ENCODE measurements around the gene TAX1BP3. TPM values are rescaled to one million over a fixed set of nuclear protein-coding genes. Genes with fewer than 3 reads are reported as not detected.

Gene TAX1BP3
- total RNA-seq, 5 donors from 2014 or later (not counting 1 experiment from before 2014, with no cell fraction given), result 9.1 to 15.3 (median 14.6) TPM

DNA sequence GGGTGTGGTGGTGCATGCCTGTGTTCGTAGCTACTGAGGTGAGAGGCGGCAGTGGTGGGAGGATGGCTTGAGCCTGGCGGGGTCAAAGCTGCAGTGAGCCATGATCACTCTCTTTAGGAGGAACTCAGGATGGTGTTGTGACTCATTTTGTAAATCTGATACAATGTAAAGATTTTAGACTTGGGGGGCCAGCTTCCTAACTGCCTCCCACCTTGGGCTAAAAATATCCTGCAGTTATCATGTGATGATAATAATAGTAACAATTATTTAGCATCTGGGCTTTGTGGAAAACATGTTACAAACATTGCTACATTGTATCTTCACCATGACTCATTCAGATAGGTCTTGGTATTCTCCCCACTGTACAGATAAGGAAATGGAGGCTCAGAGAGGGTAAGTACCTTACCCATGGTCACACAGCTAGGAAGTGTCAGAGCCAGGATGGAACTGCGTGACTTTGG is 24.5 kb downstream of the TAX1BP3 start:
- Histone ChIP-seq H3K4me3 (ENCODE audit: control insufficient read depth in 1 of 2, extremely low read depth in 1 of 2, low read length in 1 of 2) (no peak overlapping the region), H3K9me3 (no peaks in the 10 kb centered on the region), H3K4me1 (ENCODE audit: control insufficient read depth in 1 of 2, extremely low read depth in 1 of 2, insufficient read depth in 2 of 2, low read length in 2 of 2) (peaks cover 0 to 3% of the 10 kb centered on the region in 2 experiments), H3K27me3 (replicated peaks in 1 of 2; ENCODE audit: control insufficient read depth in 2 of 2, extremely low read depth in 1 of 2, insufficient read depth in 2 of 2, low read length in 1 of 2) (no peaks in the 10 kb centered on the region), H3K36me3 (ENCODE audit: control insufficient read depth in 2 of 2, extremely low read depth in 1 of 2, insufficient read depth in 1 of 2, low read length in 1 of 2) (peaks cover 0 to 4% of the 10 kb centered on the region in 2 donors), H3K27ac (ENCODE audit: low read length) (no peak overlapping the region)
- no peak overlapping the region for H3K4me3 Mint-ChIP-seq
- no peaks in the 10 kb centered on the region for H3K27me3 Mint-ChIP-seq
- peaks cover 19% of the 10 kb centered on the region for H3K36me3 Mint-ChIP-seq
- H3K9me3 Mint-ChIP-seq, result no peaks in the 10 kb centered on the region
- POLR2A ChIA-PET, result no interaction called here
- WGBS (ENCODE audit: insufficient coverage), result 92% methylated on average over 3 of the region's 4 CpGs
- H3K4me1 Mint-ChIP-seq, result peaks cover 0 to 7% (median 0%) of the 10 kb centered on the region in 3 donors
- CTCF ChIA-PET, result no interaction called here
- ATAC-seq (replicated peaks in 1 of 4) (no peak), DNase-seq (no peak)
- no peak overlapping the region for H3K27ac Mint-ChIP-seq

DNA sequence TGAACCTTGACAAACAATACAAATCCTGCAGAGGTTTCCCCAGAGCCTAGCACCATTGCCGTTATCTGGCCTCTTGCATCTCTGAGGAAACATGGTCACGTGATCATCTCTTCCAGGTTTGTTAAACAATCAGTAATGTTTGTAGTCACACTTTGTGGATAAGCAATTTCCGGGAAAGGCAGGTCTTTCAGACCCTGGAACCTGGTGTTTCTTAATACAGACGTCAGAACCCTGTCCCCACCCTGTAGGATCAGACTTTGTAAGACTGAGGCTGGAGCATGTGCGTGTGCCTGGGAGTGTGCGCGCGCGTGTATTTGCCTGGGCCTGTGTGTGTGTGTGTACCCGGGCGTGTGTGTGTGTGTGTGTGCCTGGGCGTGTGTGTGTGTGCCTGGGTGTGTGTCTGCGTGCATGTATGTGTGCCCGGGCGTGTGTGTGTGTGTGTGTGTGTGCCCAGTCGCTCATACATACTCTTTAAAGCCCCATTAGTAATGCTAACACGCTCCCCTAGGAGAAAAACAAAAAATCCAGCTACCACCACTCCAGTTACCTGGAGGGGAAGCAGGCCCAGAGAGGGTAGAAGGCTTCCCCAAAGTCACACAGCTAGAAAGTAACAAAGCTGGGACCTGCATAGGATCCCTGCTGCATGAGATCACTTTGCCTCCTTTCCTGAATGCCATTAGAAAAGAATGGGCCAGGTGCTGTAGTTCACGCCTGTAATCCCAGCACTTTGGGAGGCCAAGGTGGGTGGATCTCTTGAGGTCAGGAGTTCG is 26.5 kb downstream of the TAX1BP3 start:
- Mint-ChIP-seq H3K36me3 (peaks cover 15% of the 10 kb centered on the region), H3K27me3 (no peaks in the 10 kb centered on the region), H3K4me1 (peaks cover 10 to 16% (median 11%) of the 10 kb centered on the region in 3 donors), H3K27ac (no peak overlapping the region), H3K9me3 (no peaks in the 10 kb centered on the region), H3K4me3 (no peak overlapping the region)
- WGBS (ENCODE audit: insufficient coverage), result 95% methylated on average over 4 of the region's 19 CpGs
- H3K9me3 ChIP-seq, result no peaks in the 10 kb centered on the region
- POLR2A ChIA-PET, result no interaction called here
- no peaks in the 10 kb centered on the region for H3K27me3 ChIP-seq (replicated peaks in 1 of 2; ENCODE audit: control insufficient read depth in 2 of 2, extremely low read depth in 1 of 2, insufficient read depth in 2 of 2, low read length in 1 of 2)
- DNase-seq (no peak), ATAC-seq (replicated peaks in 1 of 4) (no peak)
- no peak overlapping the region for H3K4me3 ChIP-seq (ENCODE audit: control insufficient read depth in 1 of 2, extremely low read depth in 1 of 2, low read length in 1 of 2)
- H3K4me1 ChIP-seq (ENCODE audit: control insufficient read depth in 1 of 2, extremely low read depth in 1 of 2, insufficient read depth in 2 of 2, low read length in 2 of 2), result peaks cover 0 to 10% of the 10 kb centered on the region in 2 experiments
- no peak overlapping the region for H3K27ac ChIP-seq (ENCODE audit: low read length)
- CTCF ChIA-PET, result no interaction called here
- H3K36me3 ChIP-seq (ENCODE audit: control insufficient read depth in 2 of 2, extremely low read depth in 1 of 2, insufficient read depth in 1 of 2, low read length in 1 of 2), result no peaks in the 10 kb centered on the region

DNA sequence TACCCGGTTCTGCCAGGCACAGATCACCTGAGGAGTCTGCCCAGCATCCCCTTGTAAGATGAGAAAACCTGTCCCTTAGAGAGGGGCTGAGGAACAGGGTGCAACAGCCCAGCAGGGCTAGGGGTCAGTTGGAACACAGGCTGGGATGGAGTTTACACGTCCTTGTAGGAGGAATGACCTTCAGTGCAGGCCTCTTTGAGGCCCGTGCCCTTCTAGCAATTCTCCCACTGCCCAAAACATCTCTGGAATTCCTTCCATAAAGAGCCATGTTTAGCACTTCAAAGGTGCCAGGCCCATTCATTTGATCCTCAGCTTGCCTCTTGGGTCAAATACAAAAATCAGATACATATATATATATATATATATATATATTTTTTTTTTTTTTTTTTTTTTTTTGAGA is 27.4 kb downstream of the TAX1BP3 start:
- no peaks in the 10 kb centered on the region for H3K36me3 ChIP-seq (ENCODE audit: control insufficient read depth in 2 of 2, extremely low read depth in 1 of 2, insufficient read depth in 1 of 2, low read length in 1 of 2)
- Mint-ChIP-seq H3K9me3 (no peaks in the 10 kb centered on the region), H3K36me3 (peaks cover 15% of the 10 kb centered on the region), H3K27ac (no peak overlapping the region), H3K27me3 (no peaks in the 10 kb centered on the region), H3K4me1 (peaks cover 10 to 16% (median 11%) of the 10 kb centered on the region in 3 donors), H3K4me3 (no peak overlapping the region)
- no peak overlapping the region for H3K27ac ChIP-seq (ENCODE audit: low read length)
- 85% methylated on average over 1 of the region's 3 CpGs for WGBS (ENCODE audit: insufficient coverage)
- DNase-seq, result no peak
- no peak for ATAC-seq (replicated peaks in 1 of 4)
- peaks cover 0 to 11% of the 10 kb centered on the region in 2 experiments for H3K4me1 ChIP-seq (ENCODE audit: control insufficient read depth in 1 of 2, extremely low read depth in 1 of 2, insufficient read depth in 2 of 2, low read length in 2 of 2)
- ChIA-PET CTCF (interaction anchor here in 1 of 2 donors (0.6 kb wide), 1 partner anchor 12 kb away, joined by 3 read pairs; no protein-coding TSS in a partner anchor), POLR2A (no interaction called here)
- no peak overlapping the region for H3K4me3 ChIP-seq (ENCODE audit: control insufficient read depth in 1 of 2, extremely low read depth in 1 of 2, low read length in 1 of 2)
- H3K27me3 ChIP-seq (replicated peaks in 1 of 2; ENCODE audit: control insufficient read depth in 2 of 2, extremely low read depth in 1 of 2, insufficient read depth in 2 of 2, low read length in 1 of 2), result no peaks in the 10 kb centered on the region
- H3K9me3 ChIP-seq, result no peaks in the 10 kb centered on the region

DNA sequence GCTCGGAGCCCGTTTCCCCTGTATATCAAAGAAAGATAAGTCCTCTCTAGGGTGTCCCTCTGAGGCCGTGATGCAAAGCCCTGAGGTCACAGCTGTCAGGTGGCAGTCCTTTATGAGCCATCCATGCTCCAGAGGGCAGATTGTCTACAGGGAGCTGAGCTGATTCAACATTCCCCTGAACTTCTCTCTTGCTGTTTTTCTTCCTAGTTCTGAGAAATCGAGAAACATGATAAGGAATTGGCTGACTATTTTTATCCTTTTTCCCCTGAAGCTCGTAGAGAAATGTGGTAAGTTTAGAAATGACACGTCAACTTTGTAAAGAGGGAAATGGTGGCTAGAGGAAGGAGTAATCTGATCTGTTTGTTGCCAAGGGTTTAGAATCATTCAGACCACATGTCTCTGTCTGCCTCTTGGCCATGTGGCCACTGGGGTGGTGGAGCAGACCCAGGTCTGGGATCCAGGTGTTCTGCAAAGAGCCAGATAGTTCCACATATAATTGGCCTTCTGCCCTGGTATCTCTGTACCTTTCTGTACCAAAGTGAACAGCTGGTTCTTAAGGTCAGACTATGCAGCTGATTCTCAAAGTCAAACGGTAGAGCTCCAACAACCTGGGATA is 28.3 kb downstream of the TAX1BP3 start:
- Histone ChIP-seq H3K27me3 (replicated peaks in 1 of 2; ENCODE audit: control insufficient read depth in 2 of 2, extremely low read depth in 1 of 2, insufficient read depth in 2 of 2, low read length in 1 of 2) (no peaks in the 10 kb centered on the region), H3K27ac (ENCODE audit: low read length) (no peak overlapping the region), H3K4me3 (ENCODE audit: control insufficient read depth in 1 of 2, extremely low read depth in 1 of 2, low read length in 1 of 2) (no peak overlapping the region), H3K36me3 (ENCODE audit: control insufficient read depth in 2 of 2, extremely low read depth in 1 of 2, insufficient read depth in 1 of 2, low read length in 1 of 2) (no peaks in the 10 kb centered on the region), H3K4me1 (ENCODE audit: control insufficient read depth in 1 of 2, extremely low read depth in 1 of 2, insufficient read depth in 2 of 2, low read length in 2 of 2) (peaks cover 3 to 19% of the 10 kb centered on the region in 2 experiments), H3K9me3 (no peaks in the 10 kb centered on the region)
- peak overlapping the region in 1 of 3 donors; percentile 3 for H3K4me3 Mint-ChIP-seq
- H3K27ac Mint-ChIP-seq, result no peak overlapping the region
- H3K27me3 Mint-ChIP-seq, result no peaks in the 10 kb centered on the region
- H3K9me3 Mint-ChIP-seq, result no peaks in the 10 kb centered on the region
- ATAC-seq (replicated peaks in 1 of 4) (no peak), DNase-seq (no peak)
- ChIA-PET POLR2A (no interaction called here), CTCF (no interaction called here)
- peaks cover 14 to 20% (median 16%) of the 10 kb centered on the region in 3 donors for H3K4me1 Mint-ChIP-seq
- 49% methylated on average over 4 of the region's 7 CpGs for WGBS (ENCODE audit: insufficient coverage)
- peaks cover 12% of the 10 kb centered on the region for H3K36me3 Mint-ChIP-seq

DNA sequence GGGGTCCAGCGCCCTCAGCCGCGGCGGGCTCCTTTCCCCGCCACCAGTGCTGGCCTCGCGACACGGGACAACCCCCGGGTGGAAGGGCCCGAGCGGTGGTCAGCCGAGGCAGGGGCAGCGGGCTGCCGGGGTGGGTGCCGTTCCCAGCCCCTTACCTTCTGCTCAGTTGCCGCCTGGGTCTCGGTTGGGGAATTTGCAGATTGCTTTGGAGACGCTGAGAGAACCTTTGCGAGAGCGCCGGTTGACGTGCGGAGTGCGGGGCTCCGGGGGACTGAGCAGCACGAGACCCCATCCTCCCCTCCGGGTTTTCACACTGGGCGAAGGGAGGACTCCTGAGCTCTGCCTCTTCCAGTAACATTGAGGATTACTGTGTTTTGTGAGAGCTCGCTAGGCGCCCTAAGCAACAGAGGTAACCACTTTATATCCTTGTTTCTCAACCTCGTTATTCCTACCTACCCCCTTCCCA is 31.4 kb downstream of the TAX1BP3 start:
- 5% methylated on average over 23 of the region's 31 CpGs for WGBS (ENCODE audit: insufficient coverage)
- Histone ChIP-seq H3K4me1 (ENCODE audit: control insufficient read depth in 1 of 2, extremely low read depth in 1 of 2, insufficient read depth in 2 of 2, low read length in 2 of 2) (peaks cover 3 to 25% of the 10 kb centered on the region in 2 experiments), H3K4me3 (ENCODE audit: control insufficient read depth in 1 of 2, extremely low read depth in 1 of 2, low read length in 1 of 2) (peak overlapping the region; percentile 90 to 92), H3K27ac (ENCODE audit: low read length) (no peak overlapping the region), H3K27me3 (replicated peaks in 1 of 2; ENCODE audit: control insufficient read depth in 2 of 2, extremely low read depth in 1 of 2, insufficient read depth in 2 of 2, low read length in 1 of 2) (no peaks in the 10 kb centered on the region), H3K9me3 (no peaks in the 10 kb centered on the region), H3K36me3 (ENCODE audit: control insufficient read depth in 2 of 2, extremely low read depth in 1 of 2, insufficient read depth in 1 of 2, low read length in 1 of 2) (no peaks in the 10 kb centered on the region)
- DNase-seq (peak in 9 of 35 experiments; percentile 3 to 40 (median 9)), ATAC-seq (replicated peaks in 1 of 4) (peak in 2 of 4 experiments; percentile 1 to 4)
- POLR2A ChIA-PET, result interaction anchor here in 1 of 2 donors (1.5 kb wide), 1 partner anchor 30 kb away, joined by 4 read pairs; no protein-coding TSS in a partner anchor
- Mint-ChIP-seq H3K27me3 (no peaks in the 10 kb centered on the region), H3K9me3 (no peaks in the 10 kb centered on the region), H3K4me1 (peaks cover 23 to 37% (median 24%) of the 10 kb centered on the region in 3 donors), H3K36me3 (peaks cover 9% of the 10 kb centered on the region), H3K4me3 (peak overlapping the region; percentile 91 to 96 (median 96)), H3K27ac (peak overlapping the region; percentile 52 to 66)
- CTCF ChIA-PET, result interaction anchor here in 1 of 2 donors (0.6 to 1.4 kb wide), 5 partner anchors 11 to 850 kb away, joined by 3 to 8 read pairs (median 3); partner anchors contain the start of gene NCBP3

All from T-cell (primary cell).